ENCODE data around the gene TRAPPC2L. TPM values are rescaled to one million over a fixed set of nuclear protein-coding genes. Genes with fewer than 3 reads are reported as not detected.

Gene TRAPPC2L
- total and polyA plus RNA-seq, 10 of the 15 experiments (the other 5 are each of a cell fraction or from before 2014, with no cell fraction given), result 56.3 to 363 (median 118) TPM

DNA sequence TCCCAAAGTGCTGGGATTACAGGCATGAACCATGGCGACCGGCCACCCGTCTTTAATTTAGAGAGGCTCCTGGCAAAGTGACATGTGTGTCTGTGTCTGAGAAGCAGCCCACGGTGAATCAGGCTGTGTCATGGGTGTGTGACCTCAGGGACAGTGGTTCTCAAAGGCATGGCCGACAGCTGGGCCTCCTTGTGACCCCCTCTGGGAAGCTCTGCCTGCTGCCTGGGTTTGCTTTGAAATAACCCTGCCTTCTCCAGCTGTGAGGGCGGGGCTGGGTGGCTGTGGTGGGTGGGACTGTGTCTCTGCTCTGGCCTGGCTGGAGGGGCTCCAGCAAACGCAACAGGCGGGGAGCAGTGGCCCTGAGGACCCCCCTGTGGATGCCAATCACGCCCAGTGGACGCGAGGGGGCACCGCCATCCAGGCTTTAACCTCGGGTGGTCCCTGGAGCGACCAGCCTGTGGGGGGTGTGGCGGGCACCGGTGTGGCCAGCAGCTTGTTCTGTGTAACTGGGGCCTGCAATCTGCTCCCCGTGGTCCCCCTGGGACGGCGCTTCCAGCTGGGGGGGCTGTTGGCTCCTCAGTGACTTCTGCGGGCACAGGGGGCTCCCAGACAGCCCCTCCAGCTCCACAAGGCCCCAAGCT, 36.4 kb upstream of the TRAPPC2L start:
- intact Hi-C loops (cut with micrococcal nuclease; ENCODE audit: unreplicated experiment) (no loop called here), in situ Hi-C loops (cut with MboI) (loop anchor here (5.0 kb wide), 1 partner anchor 347 kb away; no protein-coding TSS in a partner anchor)
- CTCF ChIA-PET, result no interaction called here
- Histone ChIP-seq H3K9me3 (replicated peaks; ENCODE audit: control insufficient read depth, insufficient read depth, low read length) (no peaks in the 10 kb centered on the region), H3K4me2 (ENCODE audit: control insufficient read depth, insufficient read depth) (no peak overlapping the region), H4K20me1 (ENCODE audit: control insufficient read depth, insufficient read depth) (no peaks in the 10 kb centered on the region), H3K9ac (ENCODE audit: control insufficient read depth, insufficient read depth, low read length) (no peak overlapping the region), H3K4me1 (ENCODE audit: control insufficient read depth, insufficient read depth, low read length) (no peaks in the 10 kb centered on the region), H3K27ac (ENCODE audit: control insufficient read depth, insufficient read depth) (no peak overlapping the region), H3K36me3 (ENCODE audit: control insufficient read depth in 2 of 2, insufficient read depth in 2 of 2, low read length in 1 of 2) (no peaks in the 10 kb centered on the region), H3K79me2 (ENCODE audit: control insufficient read depth, insufficient read depth, low read length) (no peaks in the 10 kb centered on the region), H3K4me3 (no peak overlapping the region), H3K27me3 (replicated peaks in 1 of 2; ENCODE audit: control insufficient read depth in 2 of 2, insufficient read depth in 2 of 2, low read length in 1 of 2) (no peaks in the 10 kb centered on the region), H2AFZ (ENCODE audit: control insufficient read depth, low read depth, low read length) (no peak overlapping the region)
- no TSS peak for BruUV-seq (replicated peaks)
- ATAC-seq (no peak), DNase-seq (ENCODE audit: low read depth, low spot score) (no peak), FAIRE-seq (no peak)
- no peak for TF ChIP-seq SMAD5 (IDR thresholded peaks at IDR 0.05; ENCODE audit: low read depth)
- no peak for TF ChIP-seq TCF12 (IDR thresholded peaks at IDR 0.05; ENCODE audit: low read depth, low read length)
- no peak for TF ChIP-seq RELA (IDR thresholded peaks at IDR 0.05; ENCODE audit: borderline replicate concordance, partially characterized antibody)
- TF ChIP-seq POU2F2 (IDR thresholded peaks at IDR 0.05; ENCODE audit: borderline replicate concordance, low read depth, low read length), result no peak
- no peak for TF ChIP-seq ZNF217 (IDR thresholded peaks at IDR 0.05)
- TF ChIP-seq ZNF622 (IDR thresholded peaks at IDR 0.05), result no peak
- TF ChIP-seq WRNIP1 (IDR thresholded peaks at IDR 0.05; ENCODE audit: borderline replicate concordance, low read depth, low read length), result no peak
- TF ChIP-seq TAF1 (IDR thresholded peaks at IDR 0.05; ENCODE audit: borderline replicate concordance, low read depth, low read length), result no peak
- TF ChIP-seq, protein P1, sequence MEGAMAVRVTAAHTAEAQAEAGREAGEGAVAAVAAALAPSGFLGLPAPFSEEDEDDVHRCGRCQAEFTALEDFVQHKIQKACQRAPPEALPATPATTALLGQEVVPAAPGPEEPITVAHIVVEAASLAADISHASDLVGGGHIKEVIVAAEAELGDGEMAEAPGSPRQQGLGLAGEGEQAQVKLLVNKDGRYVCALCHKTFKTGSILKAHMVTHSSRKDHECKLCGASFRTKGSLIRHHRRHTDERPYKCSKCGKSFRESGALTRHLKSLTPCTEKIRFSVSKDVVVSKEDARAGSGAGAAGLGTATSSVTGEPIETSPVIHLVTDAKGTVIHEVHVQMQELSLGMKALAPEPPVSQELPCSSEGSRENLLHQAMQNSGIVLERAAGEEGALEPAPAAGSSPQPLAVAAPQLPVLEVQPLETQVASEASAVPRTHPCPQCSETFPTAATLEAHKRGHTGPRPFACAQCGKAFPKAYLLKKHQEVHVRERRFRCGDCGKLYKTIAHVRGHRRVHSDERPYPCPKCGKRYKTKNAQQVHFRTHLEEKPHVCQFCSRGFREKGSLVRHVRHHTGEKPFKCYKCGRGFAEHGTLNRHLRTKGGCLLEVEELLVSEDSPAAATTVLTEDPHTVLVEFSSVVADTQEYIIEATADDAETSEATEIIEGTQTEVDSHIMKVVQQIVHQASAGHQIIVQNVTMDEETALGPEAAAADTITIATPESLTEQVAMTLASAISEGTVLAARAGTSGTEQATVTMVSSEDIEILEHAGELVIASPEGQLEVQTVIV (IDR thresholded peaks at IDR 0.05; ENCODE audit: borderline replicate concordance, partially characterized antibody), result no peak
- TF ChIP-seq, protein P2, sequence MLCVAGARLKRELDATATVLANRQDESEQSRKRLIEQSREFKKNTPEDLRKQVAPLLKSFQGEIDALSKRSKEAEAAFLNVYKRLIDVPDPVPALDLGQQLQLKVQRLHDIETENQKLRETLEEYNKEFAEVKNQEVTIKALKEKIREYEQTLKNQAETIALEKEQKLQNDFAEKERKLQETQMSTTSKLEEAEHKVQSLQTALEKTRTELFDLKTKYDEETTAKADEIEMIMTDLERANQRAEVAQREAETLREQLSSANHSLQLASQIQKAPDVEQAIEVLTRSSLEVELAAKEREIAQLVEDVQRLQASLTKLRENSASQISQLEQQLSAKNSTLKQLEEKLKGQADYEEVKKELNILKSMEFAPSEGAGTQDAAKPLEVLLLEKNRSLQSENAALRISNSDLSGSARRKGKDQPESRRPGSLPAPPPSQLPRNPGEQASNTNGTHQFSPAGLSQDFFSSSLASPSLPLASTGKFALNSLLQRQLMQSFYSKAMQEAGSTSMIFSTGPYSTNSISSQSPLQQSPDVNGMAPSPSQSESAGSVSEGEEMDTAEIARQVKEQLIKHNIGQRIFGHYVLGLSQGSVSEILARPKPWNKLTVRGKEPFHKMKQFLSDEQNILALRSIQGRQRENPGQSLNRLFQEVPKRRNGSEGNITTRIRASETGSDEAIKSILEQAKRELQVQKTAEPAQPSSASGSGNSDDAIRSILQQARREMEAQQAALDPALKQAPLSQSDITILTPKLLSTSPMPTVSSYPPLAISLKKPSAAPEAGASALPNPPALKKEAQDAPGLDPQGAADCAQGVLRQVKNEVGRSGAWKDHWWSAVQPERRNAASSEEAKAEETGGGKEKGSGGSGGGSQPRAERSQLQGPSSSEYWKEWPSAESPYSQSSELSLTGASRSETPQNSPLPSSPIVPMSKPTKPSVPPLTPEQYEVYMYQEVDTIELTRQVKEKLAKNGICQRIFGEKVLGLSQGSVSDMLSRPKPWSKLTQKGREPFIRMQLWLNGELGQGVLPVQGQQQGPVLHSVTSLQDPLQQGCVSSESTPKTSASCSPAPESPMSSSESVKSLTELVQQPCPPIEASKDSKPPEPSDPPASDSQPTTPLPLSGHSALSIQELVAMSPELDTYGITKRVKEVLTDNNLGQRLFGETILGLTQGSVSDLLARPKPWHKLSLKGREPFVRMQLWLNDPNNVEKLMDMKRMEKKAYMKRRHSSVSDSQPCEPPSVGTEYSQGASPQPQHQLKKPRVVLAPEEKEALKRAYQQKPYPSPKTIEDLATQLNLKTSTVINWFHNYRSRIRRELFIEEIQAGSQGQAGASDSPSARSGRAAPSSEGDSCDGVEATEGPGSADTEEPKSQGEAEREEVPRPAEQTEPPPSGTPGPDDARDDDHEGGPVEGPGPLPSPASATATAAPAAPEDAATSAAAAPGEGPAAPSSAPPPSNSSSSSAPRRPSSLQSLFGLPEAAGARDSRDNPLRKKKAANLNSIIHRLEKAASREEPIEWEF (IDR thresholded peaks at IDR 0.05; ENCODE audit: insufficient replicate concordance, low read depth, low read length), result no peak
- RAD21 ChIA-PET (ENCODE audit: unreplicated experiment), result interaction anchor here (0.6 kb wide), 1 partner anchor 75 kb away, joined by 3 read pairs; no protein-coding TSS in a partner anchor
- POLR2A ChIA-PET, result no interaction called here
- SMC1A ChIA-PET (ENCODE audit: uncharacterized antibody, unreplicated experiment), result no interaction called here
- WGBS (ENCODE audit: insufficient coverage, insufficient replicate concordance, low lambda C conversion rate, missing lambda C conversion rate), result 74% methylated on average over 20 of the region's 20 CpGs

Measured in GM12878 (cell line).